GM10266 (cell line): ENCODE results near the gene KANK3.

Source experiments
- DNase-seq: peaks from one replicate; pipeline ENCODE4 v3.0.0; 2012; ENCODE audit errors: extremely low spot score
- CTCF ChIP-seq: IDR thresholded peaks from 2 replicates; pipeline ENCODE4 v1.5.1; 2012; ENCODE audit warnings: mild to moderate bottlenecking, low read depth; ENCODE audit not compliant: control insufficient read depth, insufficient read depth; ENCODE audit errors: missing control alignments

Gene KANK3

GRCh38 chr19:8336660-8337059 is 6.4 kb downstream of the KANK3 start:
- peak; percentile 20 for DNase-seq
- no peak for TF ChIP-seq CTCF

- no peak for TF ChIP-seq CTCF
- no peak for DNase-seq
Observed at GRCh38 chr19:8336072-8336569, 6.9 kb downstream of the KANK3 start.

GRCh38 chr19:8335343-8336071 is 7.6 kb downstream of the KANK3 start:
- peak; percentile 25 for TF ChIP-seq CTCF
- DNase-seq: peak; percentile 49

- no peak for TF ChIP-seq CTCF
- peak; percentile 77 for DNase-seq
Observed at GRCh38 chr19:8334458-8335342, 8.4 kb downstream of the KANK3 start.

GRCh38 chr19:8333767-8334457 is 9.2 kb downstream of the KANK3 start:
- no peak for TF ChIP-seq CTCF
- DNase-seq: peak; percentile 18

- TF ChIP-seq CTCF: no peak
- DNase-seq: peak; percentile 23
Observed at GRCh38 chr19:8332976-8333766, 9.9 kb downstream of the KANK3 start.
